HCT116 (cell line): ENCODE data around the gene MPP2. TPM values are rescaled to one million over a fixed set of nuclear protein-coding genes. Genes with fewer than 3 reads are reported as not detected.

Experiments
- ATAC-seq: fragments of 200-7000 bp; cut with Tn5 transposase; 2 replicates; pipeline ENCODE4 v1.9.1; 2020; ENCODE audit warnings: mild to moderate bottlenecking, moderate library complexity
- BruUV-seq: library from RNA; stranded (reverse); fragments of 400-500 nt; replicated peaks from 2 replicates; lab custom pipeline; 2021; lab: Mats Ljungman, UMichigan
- CTCF ChIA-PET: fragments of 300-600 bp; sonication (Branson Sonifier 250); formaldehyde crosslinking; loops from one replicate; lab custom pipeline; 2021; ENCODE audit warnings: antibody characterized with exemption; lab: Charles Lee
- POLR2A ChIA-PET: fragments of 300-600, 350-600 bp; sonication (Branson Sonifier 250); formaldehyde crosslinking; loops from one replicate; lab custom pipeline; 2021; ENCODE audit warnings: antibody characterized with exemption; lab: Charles Lee
- RAD21 ChIA-PET, 2 experiments: fragments of 300-600 bp; sonication (Branson Sonifier 250); formaldehyde crosslinking; loops; one replicate each; lab custom pipeline; 2023; ENCODE audit warnings: low total read pairs in 2 of 2; ENCODE audit not compliant: uncharacterized antibody in 2 of 2, unreplicated experiment in 2 of 2, low non-redundant PET in 1 of 2; lab: Charles Lee
- DNase-seq: peaks from one replicate; pipeline ENCODE4 v3.0.0-alpha.2; 2010; ENCODE audit warnings: low read depth, low spot score
- H2AFZ ChIP-seq: fragments of 200-600 bp; shearing (Covaris generic), sonication (generic); 2 replicates; pipeline ENCODE4 v1.6.1; 2017; ENCODE audit warnings: low read depth, mixed run types, mixed read lengths, antibody characterized with exemption, low read length; ENCODE audit not compliant: poor library complexity, severe bottlenecking
- H3K27ac ChIP-seq: 2 replicates; pipeline ENCODE4 v1.5.1; 2012; ENCODE audit warnings: low read depth, low read length
- H3K27me3 ChIP-seq: fragments of 200-600 bp; sonication (generic); 2 replicates; pipeline ENCODE4 v1.6.1; 2016; ENCODE audit warnings: mixed run types, low read length, mixed read lengths; ENCODE audit not compliant: insufficient read depth
- H3K36me3 ChIP-seq, 2 experiments: fragments of 200-500 bp in 1 of 2; fragments of 200-600 bp in 1 of 2; sonication (Bioruptor generic) in 1 of 2; sonication (generic) in 1 of 2; 2 replicates each; pipeline versions ENCODE4 v1.5.1 to v1.6.1; 2014 to 2016; ENCODE audit warnings: low read length in 2 of 2, inconsistent platforms in 1 of 2, mixed read lengths in 1 of 2, mixed run types in 1 of 2; ENCODE audit not compliant: insufficient read depth in 2 of 2, control insufficient read depth in 1 of 2
- H3K4me1 ChIP-seq, 2 experiments: fragments of 200-600 bp in 1 of 2; sonication (generic) in 1 of 2; 2 replicates each; pipeline versions ENCODE4 v1.5.1 to v1.6.1; 2012 to 2017; ENCODE audit warnings: low read length in 2 of 2, inconsistent platforms in 1 of 2, mild to moderate bottlenecking in 1 of 2, mixed read lengths in 1 of 2, mixed run types in 1 of 2, moderate library complexity in 1 of 2; ENCODE audit not compliant: insufficient read depth in 2 of 2, control insufficient read depth in 1 of 2
- H3K4me2 ChIP-seq: fragments of 200-600 bp; sonication (generic); 2 replicates; pipeline ENCODE4 v1.6.1; 2017; ENCODE audit warnings: mixed run types, low read length, mixed read lengths
- H3K4me3 ChIP-seq, 2 experiments: fragments of 200-600 bp in 1 of 2; sonication (generic) in 1 of 2; replicated peaks in 1 of 2; 2 replicates each; pipeline ENCODE4 v1.5.1; 2011 to 2016; ENCODE audit warnings: low read length in 2 of 2, control low read depth in 1 of 2, low read depth in 1 of 2, mild to moderate bottlenecking in 1 of 2, mixed read lengths in 1 of 2, mixed run types in 1 of 2
- H3K79me2 ChIP-seq: fragments of 200-600 bp; sonication (generic); 2 replicates; pipeline ENCODE4 v1.6.1; 2017; ENCODE audit warnings: mild to moderate bottlenecking, mixed run types, low read length, moderate library complexity, mixed read lengths; ENCODE audit not compliant: insufficient read depth
- H3K9ac ChIP-seq: fragments of 200-600 bp; sonication (generic); 2 replicates; pipeline ENCODE4 v1.6.1; 2016; ENCODE audit warnings: low read length, mixed read lengths
- H3K9me2 ChIP-seq: fragments of 200-600 bp; sonication (generic), shearing (Covaris generic); 2 replicates; pipeline ENCODE4 v1.6.1; 2017; ENCODE audit warnings: mixed run types, mild to moderate bottlenecking, moderate library complexity; ENCODE audit not compliant: insufficient read depth
- H3K9me3 ChIP-seq, 2 experiments: fragments of 200-500 bp in 1 of 2; fragments of 200-600 bp in 1 of 2; sonication (Bioruptor generic) in 1 of 2; sonication (generic) in 1 of 2; 2 replicates each; pipeline ENCODE4 v1.6.1; 2014 to 2017; ENCODE audit warnings: low read length in 2 of 2, mixed read lengths in 2 of 2, inconsistent platforms in 1 of 2, low read depth in 1 of 2, mild to moderate bottlenecking in 1 of 2, mixed run types in 1 of 2, moderate library complexity in 1 of 2; ENCODE audit not compliant: control insufficient read depth in 1 of 2, insufficient read depth in 1 of 2
- H4K20me1 ChIP-seq: fragments of 200-600 bp; sonication (generic), shearing (Covaris generic); 2 replicates; pipeline ENCODE4 v1.6.1; 2017; ENCODE audit warnings: mixed run types, mild to moderate bottlenecking, moderate library complexity; ENCODE audit not compliant: insufficient read depth
- ATF3 ChIP-seq: IDR thresholded peaks from 2 replicates; pipeline ENCODE4 v1.6.1; 2012
- CBX3 ChIP-seq: IDR thresholded peaks from 2 replicates; pipeline ENCODE4 v1.6.1; 2012; ENCODE audit warnings: low read depth
- CEBPB ChIP-seq: IDR thresholded peaks from 2 replicates; pipeline ENCODE4 v1.6.1; 2012; ENCODE audit warnings: low read depth
- ELF1 ChIP-seq: IDR thresholded peaks from 2 replicates; pipeline ENCODE4 v1.6.1; 2012; ENCODE audit warnings: low read depth, borderline replicate concordance
- EZH2 ChIP-seq: fragments of 200-600 bp; sonication (generic); IDR thresholded peaks from 2 replicates; pipeline ENCODE4 v1.6.1; 2017; ENCODE audit warnings: antibody characterized with exemption, mixed run types
- FOSL1 ChIP-seq: IDR thresholded peaks from 2 replicates; pipeline ENCODE4 v1.6.1; 2012; ENCODE audit warnings: low read depth
- MAX ChIP-seq: IDR thresholded peaks from 2 replicates; pipeline ENCODE4 v1.6.1; 2012
- REST ChIP-seq: IDR thresholded peaks from 2 replicates; pipeline ENCODE4 v1.6.1; 2012; ENCODE audit warnings: low read depth
- SIN3A ChIP-seq: IDR thresholded peaks from 2 replicates; pipeline ENCODE4 v1.6.1; 2012; ENCODE audit warnings: low read depth
- SRF ChIP-seq: IDR thresholded peaks from 2 replicates; pipeline ENCODE4 v1.6.1; 2012; ENCODE audit warnings: low read depth
- YY1 ChIP-seq: IDR thresholded peaks from 2 replicates; pipeline ENCODE4 v1.6.1; 2011; ENCODE audit warnings: low read length, low read depth, moderate library complexity, mild to moderate bottlenecking; ENCODE audit not compliant: insufficient replicate concordance; ENCODE audit errors: extremely low read depth
- ZBTB33 ChIP-seq: IDR thresholded peaks from 2 replicates; pipeline ENCODE4 v1.6.1; 2011; ENCODE audit warnings: mild to moderate bottlenecking, low read length, moderate library complexity; ENCODE audit not compliant: insufficient replicate concordance; ENCODE audit errors: extremely low read depth
- ZFX ChIP-seq: fragments of 450-650 bp; IDR thresholded peaks from 2 replicates; pipeline ENCODE4 v1.6.1; 2017
- intact Hi-C: fragments of 100-400 bp; cut with micrococcal nuclease; formaldehyde crosslinking; loops from 2 replicates; pipeline ENCODE4 v1.10.0; 2022
- total RNA-seq: library from RNA; stranded (reverse); gene quantifications from one replicate; pipeline ENCODE4 v1.2.1, GENCODE V29; 2021; ENCODE audit not compliant: unreplicated experiment

The MPP2 gene
- total RNA-seq, 1 experiment from 2014 or later = 16.4 TPM

- TF ChIP-seq ELF1 = no peak
Observed at GRCh38 chr17:43855061-43855460, 52.3 kb downstream of the MPP2 start (continued).

GRCh38 chr17:43854498-43854897 lies 52.8 kb downstream of the MPP2 start:
- RAD21 ChIA-PET = no interaction called here
- TF ChIP-seq ZFX (no peak), FOSL1 (no peak), YY1 (no peak), SRF (no peak)
- TF ChIP-seq, all 23 proteins: peak for 0
- Histone ChIP-seq H3K4me1 (no peaks in the 10 kb centered on the region), H3K9me2 (no peaks in the 10 kb centered on the region), H4K20me1 (no peaks in the 10 kb centered on the region), H3K27ac (no peak overlapping the region), H2AFZ (no peak overlapping the region), H3K79me2 (no peaks in the 10 kb centered on the region), H3K9me3 (no peaks in the 10 kb centered on the region), H3K36me3 (no peaks in the 10 kb centered on the region), H3K27me3 (no peaks in the 10 kb centered on the region), H3K9ac (no peak overlapping the region), H3K4me3 (no peak overlapping the region), H3K4me2 (no peak overlapping the region)
- intact Hi-C loops = no loop called here
- DNase-seq (no peak), ATAC-seq (no peak)
- BruUV-seq = no TSS peak
- ChIA-PET POLR2A (no interaction called here), CTCF (interaction anchor here (2.1 kb wide), 1 partner anchor 8 kb away, joined by 15 read pairs; the partner anchor contains the start of gene CD300LG)

GRCh38 chr17:43853546-43853945 lies 53.8 kb downstream of the MPP2 start:
- Histone ChIP-seq H3K27ac (no peak overlapping the region), H3K79me2 (no peaks in the 10 kb centered on the region), H3K9me2 (no peaks in the 10 kb centered on the region), H3K4me3 (no peak overlapping the region), H3K9ac (no peak overlapping the region), H3K27me3 (no peaks in the 10 kb centered on the region), H4K20me1 (no peaks in the 10 kb centered on the region), H3K4me2 (no peak overlapping the region), H3K9me3 (no peaks in the 10 kb centered on the region), H3K4me1 (no peaks in the 10 kb centered on the region), H3K36me3 (no peaks in the 10 kb centered on the region), H2AFZ (no peak overlapping the region)
- ChIA-PET CTCF (no interaction called here), POLR2A (no interaction called here), RAD21 (no interaction called here)
- no peak for DNase-seq
- intact Hi-C loops = no loop called here
- no peak for ATAC-seq
- BruUV-seq = no TSS peak
- TF ChIP-seq ATF3 (no peak), EZH2 (no peak), REST (no peak), SRF (no peak), ZFX (no peak), ZBTB33 (no peak), CBX3 (no peak), MAX (no peak), CEBPB (no peak), YY1 (no peak), SIN3A (no peak)
